Measurements from ENCODE around the gene CBARP. TPM values are rescaled to one million over a fixed set of nuclear protein-coding genes. Genes with fewer than 3 reads are reported as not detected.
A peak's percentile ranks its signal among the peaks of the same experiment; 100 is the strongest.

CBARP gene
- total RNA-seq, 1 donor from 2014 or later: 1.1 TPM

DNA sequence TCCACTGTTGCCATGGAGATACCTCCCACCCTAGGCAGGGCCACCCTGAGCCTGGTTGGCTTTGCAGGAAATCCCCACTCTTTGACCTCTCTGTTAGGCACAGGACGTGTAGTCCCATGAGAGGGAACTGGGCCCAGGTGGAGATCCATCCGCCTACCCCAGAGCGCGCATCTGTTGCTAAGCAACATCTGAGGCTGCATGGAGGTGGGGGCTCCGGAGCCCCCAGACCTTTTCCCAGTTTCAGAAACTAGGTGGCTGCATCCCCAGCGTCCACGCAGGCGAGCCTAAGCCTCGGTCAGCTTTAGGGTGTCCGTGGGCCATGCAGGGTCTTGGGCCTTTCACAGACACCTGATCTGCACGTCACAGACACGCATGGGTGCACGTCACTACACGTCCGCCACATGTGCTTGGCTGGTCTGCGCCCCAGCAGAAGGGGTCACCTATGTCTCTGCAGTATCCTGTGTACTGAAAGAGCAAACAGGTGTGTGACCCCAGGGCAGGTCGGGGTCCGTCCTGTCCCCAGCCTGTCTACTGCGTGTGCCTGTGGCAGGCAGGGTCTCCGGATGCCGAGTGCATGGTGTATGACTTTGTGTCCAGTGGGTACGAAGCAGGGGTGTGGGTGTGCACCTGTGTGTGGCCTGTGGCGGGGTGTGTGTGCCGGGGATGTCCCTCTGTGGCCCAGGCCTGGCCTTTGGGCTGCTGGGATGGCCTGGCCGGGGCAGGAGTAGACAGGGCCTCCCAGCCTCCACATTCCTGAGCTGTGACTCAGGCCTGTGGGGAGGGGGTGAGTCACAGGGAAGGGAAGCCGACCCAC lies 27.2 kb upstream of the CBARP start:
- DNase-seq (ENCODE audit: low spot score): no peak

DNA sequence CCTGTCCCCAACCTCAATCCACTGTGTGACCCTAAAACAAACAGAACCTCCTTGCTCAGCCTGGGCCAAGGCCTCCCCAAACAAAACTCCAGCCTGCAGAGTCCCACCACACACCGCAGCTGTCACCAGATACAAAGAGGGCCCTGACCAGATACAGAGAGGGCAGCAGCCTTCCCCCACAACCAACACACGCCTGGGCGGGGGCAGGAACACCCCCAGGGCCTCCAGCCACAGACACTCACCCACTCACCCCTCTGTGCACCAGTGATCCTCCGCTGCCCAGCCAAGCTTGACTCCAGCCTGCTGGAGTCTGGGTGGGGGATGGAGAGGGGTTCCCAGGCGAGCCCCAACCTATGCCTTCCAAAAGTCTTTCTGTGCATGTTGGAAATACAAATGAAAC lies 25.4 kb upstream of the CBARP start:
- DNase-seq (ENCODE audit: low spot score): no peak

DNA sequence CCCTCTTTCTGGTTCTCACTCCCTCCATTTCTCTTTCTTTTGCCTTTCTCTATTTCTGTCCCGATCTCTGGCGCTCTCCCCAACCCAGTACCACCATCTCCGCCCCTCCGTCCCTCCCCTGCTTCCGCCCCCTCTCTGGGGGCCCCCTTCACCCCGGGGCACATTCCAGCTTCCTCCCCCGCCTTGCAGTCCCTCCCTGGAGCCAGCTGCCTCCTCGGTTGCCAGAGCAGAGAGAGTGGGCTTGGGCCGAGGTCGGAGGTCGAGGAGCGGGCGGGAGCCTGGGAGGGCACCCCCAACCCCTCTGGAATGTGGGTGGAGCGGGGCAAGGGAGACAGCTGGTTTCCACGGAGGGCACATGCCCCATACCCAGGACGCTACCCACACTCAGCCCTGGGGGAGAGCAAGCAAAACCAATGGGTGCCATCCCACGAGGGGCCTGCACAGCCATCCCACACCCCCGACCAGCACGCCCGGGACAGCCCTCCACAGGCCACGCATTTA lies 24.9 kb upstream of the CBARP start:
- no peak for DNase-seq (ENCODE audit: low spot score)

DNA sequence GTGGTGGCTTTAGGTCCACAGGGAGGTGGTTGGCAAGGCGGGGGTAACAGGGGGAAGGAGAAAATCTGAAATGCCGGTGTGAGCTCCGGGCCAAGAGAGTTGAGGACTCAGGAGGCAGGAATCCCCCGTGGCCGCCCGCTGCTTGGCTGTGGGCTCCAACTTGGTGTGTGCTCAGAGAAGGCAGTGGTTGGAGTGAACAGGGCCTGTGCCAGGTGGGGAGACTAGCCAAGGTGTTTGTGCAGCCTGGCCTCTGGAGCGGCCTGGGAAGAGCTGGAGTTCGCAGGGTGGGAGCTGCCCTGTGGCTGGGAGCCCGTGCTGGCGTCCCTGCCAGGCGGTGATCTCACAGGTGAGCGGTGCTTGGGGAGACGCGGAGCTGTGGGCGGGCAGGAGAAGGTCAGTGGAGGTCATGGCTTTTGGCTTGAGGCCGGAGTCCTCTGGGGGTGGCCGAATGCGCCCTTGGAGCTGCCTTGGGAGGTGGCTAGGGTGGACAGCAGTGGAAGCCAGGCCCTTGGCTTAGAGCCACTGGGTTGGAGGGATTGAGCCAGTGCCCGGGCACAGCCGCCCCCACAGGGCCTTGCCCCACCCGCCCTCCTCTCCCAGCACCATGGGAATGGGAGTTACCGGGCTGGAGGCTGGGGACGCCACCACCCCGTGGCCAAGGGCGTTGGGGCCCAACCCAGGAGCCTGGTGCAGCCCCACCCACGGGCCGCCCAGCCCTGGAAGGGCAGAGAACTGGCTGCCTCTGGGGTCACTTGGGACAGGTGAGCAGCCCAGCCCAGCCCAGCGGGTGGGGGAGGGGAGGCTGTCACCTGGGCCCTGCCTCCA lies 24.2 kb upstream of the CBARP start:
- peak; percentile 78 for DNase-seq (ENCODE audit: low spot score)

DNA sequence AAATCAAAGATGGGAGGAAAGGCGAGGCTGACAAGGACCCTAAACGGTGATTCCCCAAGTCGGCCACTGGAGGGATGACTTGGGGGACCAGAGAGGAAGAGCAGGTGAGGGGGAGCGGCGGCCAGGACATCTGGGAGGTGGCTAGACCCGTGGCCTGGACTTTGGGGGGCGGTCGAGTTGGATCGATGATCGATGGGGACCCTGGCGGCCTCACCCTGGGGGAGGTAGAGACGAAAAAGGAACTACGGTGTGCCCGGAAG lies 23.7 kb upstream of the CBARP start:
- no peak for DNase-seq (ENCODE audit: low spot score)

DNA sequence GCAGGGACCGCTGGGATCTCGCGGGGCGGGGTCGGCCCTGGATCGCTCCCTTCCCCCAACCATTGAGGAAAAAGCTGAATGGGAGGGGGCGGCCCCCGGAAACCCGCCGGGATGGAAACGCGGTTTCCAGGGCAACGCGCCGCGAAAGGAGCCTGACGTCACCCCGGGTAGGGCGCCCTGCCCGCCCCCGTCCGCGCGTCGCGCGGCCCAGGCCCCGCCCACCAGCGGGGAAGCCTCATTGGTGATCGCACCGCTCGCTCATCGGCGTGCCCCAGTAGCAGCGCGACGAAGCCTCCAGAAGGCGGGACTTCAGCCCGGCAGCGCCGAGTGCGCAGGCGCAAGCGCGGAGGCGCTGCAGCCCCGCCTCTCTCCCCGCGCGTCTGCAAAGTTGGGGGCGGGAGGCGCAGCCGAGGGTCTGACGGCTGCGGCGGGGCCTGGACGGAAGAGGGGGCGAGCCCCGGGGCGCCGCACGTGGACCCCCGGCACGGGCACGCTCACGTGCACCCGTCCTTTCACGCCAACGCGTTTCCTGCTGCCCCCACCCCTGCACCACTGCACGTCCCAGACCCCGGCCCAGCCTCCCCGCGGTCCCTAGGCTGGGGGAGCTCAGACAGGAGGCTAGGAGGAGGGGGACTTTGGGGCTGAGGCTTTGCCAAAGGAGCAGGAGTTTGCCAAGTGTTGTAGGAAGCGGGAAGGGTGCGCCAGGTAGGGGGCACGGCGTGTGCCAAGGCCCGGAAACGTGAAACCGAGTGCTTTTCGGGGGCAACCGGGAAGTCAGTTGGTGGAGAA lies 23.1 kb upstream of the CBARP start:
- peak; percentile 97 for DNase-seq (ENCODE audit: low spot score)

DNA sequence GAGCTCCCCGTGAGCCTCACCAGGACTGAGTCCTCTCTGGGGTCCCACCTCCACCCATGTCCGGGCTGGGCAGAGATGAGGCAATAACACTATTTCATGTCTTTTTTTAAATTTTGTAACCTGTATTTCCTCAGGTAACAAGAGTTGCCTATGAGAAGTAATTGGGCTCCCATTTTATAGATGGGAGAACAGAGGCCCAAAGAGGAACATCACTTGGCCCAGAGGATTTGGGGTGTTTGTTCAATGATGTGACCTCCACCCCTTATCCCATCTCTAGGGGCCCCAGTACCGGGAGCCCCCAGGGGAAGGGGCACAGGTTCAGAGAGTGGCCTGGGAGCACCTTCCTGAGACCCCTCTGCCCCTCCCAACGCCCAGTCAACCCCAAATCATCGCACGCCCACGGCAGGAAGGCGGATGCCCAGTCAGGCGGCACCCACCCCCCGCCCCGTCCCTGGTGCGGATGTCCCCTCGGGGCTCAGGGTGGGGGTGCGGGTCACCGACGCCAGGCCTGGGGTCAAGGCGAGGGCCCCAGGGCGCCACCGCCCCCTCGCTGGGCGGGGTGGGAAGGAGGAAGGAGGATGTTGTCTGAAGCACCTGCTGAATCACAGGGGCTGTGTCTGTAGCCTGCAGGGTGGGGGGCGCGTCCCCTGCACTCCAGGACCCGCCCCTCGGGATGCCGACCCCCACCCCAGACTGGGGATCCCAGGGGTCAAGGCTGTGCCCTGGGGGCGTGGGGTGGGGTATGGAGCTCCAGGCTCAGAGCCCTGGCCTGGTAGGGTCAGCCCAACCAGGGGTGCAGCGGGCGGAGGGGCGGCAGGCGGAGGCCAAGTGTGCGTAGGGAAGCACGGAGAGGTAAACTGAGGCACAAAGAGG lies 22.3 kb upstream of the CBARP start:
- no peak for DNase-seq (ENCODE audit: low spot score)

DNA sequence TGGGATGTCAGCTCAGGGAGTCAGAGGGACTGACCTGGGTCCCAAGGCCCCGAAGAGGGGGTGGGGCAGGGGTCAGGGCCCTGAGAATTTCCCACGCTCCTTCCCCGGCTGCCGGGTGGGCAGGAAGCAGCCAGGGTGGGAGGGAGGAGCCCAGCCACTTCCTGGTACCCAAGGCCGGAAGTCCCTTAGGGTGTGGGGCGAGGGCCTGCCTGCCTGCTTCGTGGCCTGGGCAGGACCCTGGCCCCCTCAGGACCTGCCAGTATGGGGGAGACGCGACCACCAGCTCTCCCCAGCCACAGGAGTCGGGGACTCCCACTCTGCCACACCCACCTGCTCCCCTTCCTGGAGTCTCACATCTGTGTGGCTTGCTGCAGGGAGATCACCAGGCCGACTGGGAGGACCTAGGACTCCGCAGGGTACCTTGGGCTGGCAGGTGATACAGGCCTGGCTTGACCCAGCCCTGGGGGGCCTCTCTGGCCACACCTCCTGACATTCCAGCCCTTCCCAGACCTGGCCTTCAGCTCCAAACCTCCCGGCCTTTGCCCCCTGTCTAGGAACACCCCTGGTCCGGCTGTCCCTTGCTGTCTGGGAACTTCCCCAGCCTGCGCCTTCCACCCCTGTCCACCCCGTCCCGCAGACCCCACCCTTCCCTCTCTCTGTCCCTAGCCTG lies 21.5 kb upstream of the CBARP start:
- DNase-seq (ENCODE audit: low spot score): no peak

DNA sequence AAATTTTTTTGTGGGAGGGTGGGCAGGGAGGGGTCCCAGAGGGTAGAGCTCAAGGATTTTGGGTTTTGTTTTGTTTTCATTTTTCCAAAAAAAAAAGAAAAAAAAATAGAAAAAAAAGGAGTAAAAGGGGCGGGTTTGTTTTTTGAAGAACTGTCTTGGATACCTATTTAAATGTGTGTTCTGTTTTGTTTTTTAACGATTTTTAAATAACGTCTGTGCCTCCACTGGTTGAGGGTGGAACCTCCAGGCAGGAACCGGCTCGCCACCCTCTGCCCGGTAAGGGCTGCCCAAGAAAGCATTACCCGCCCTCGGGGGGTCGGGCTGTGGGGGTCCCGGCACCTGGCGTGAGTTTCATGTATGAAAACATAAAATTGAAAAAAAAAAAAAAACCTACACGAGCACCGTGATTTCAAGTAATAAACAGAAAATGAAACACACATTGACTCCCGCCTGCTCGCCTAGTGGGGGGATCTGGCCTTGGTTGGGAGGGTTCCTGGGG lies 21.0 kb upstream of the CBARP start:
- DNase-seq (ENCODE audit: low spot score): no peak

DNA sequence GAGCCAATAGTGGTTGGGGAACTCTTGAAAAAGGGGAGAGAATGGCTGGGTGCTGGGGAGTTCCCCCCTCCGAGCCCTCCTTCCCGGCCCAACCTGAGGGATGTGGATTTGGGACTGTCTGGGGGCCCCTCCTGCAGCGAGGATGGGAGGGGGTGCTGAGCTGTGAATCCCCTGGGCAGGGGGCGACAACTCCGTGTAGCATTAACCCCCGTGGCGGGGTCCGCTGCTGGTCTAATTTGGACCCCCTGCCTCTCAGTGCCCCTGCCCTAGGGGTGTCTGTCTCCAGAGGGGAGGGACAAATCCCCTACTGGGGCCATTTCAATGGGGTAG lies 20.3 kb upstream of the CBARP start:
- DNase-seq (ENCODE audit: low spot score): no peak

DNA sequence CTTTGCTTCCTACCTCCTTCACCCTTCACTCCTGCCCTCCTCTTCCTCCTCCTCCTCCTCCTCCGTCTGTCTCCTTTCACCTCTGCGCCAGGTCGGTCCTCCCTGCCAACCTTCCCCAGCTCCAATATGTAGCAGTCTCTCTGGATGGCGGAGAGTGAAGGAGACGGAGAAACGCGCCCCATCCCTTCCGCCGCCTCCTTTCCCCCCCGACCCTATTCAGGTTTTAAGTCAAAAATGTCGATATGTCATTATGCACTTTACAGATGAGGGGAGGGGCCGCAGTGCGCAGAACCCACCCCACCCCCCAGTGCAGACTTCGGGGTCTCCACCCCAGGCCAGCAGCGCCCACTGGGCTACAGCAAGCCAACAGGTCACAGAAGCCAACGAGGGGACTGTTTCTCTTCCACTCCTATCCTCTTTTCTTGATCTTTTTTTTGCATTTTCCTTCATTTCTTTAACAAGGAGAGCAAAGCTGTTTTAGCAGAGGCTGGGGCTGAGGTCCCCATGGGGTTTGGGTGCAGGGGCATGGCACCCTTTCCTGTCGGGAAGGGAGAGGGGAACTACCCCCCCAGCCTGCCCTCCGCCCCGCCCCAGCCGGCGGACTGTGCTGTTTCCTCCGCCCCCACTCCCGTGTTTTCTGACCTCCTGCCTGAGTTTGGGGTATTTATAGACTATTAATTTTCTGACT lies 19.8 kb upstream of the CBARP start:
- DNase-seq (ENCODE audit: low spot score): no peak

DNA sequence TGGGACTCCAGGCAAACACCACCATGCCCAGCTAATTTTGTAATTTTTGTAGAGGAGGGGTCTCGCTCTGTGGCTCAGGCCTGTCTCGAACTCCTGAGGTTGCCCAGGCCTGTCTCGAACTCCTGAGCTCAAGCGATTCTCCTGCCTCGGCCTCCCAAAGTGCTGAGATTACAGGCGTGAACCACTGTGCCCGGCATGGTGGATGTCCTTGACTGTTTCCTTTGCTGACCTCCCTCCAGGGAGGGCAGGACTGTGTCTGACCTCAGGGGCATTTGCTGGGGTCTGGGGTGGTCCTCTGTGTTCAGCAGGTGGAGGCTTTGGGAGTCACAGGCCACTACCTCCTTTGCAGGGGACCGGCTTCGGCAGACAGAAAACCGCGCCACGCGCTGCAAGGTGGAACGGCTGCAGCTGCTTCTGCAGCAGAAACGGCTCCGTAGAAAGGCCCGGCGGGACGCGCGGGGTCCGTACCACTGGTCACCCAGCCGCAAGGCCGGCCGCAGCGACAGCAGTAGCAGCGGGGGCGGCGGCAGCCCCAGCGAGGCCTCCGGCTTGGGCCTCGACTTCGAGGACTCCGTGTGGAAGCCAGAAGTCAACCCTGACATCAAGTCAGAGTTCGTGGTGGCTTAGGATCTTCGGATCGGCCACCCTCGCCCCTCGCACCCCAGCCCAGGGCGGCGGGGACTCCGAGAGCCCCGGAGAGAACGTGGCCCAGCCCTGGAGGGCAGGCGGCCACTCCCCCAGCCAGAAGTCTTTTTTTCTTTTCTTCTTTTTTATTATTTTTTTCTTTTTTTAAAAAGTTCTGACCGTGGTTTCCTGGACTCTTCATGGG lies 19.1 kb upstream of the CBARP start:
- no peak for DNase-seq (ENCODE audit: low spot score)

DNA sequence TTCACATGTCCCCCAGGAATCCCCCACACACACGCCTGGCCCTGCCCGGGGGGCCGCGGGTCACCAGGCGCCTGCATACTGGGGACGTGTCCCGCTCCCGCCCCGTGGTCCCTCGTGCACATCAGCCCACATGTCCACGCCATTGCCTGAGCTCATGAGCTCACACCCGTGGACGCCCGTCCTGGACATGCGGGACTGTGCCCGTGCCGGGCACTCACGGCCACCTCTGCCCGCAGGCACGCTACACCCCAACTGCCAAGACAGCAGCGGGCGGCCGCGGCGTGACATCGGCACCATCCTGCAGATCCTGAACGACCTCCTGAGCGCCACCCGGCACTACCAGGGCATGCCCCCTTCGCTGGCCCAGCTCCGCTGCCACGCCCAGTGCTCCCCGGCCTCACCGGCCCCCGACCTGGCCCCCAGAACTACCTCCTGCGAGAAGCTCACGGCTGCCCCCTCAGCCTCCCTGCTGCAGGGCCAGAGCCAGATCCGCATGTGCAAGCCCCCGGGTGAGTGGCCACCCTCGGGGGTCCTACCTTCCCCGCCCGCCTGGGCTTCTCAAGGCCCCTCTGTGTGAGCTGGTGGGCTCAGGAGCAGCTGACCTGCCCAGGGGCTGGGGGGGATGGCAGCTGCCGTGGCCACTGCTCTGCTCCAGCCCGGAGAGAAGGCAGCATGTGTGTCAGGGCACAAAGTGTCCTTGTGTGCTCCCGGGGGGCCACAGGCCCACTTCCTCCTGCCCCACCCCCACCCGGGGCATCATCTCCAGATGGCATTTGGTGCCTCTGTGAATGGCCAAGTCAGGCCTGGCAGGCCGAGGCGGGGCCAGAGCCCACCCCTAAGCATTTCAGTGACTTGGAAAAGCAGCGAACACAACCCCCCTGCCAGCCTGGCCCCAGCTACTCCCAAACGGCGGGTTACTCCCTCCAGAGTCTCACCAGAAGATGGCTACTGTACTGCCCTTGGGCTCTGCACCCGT lies 17.7 kb upstream of the CBARP start:
- DNase-seq (ENCODE audit: low spot score): no peak

DNA sequence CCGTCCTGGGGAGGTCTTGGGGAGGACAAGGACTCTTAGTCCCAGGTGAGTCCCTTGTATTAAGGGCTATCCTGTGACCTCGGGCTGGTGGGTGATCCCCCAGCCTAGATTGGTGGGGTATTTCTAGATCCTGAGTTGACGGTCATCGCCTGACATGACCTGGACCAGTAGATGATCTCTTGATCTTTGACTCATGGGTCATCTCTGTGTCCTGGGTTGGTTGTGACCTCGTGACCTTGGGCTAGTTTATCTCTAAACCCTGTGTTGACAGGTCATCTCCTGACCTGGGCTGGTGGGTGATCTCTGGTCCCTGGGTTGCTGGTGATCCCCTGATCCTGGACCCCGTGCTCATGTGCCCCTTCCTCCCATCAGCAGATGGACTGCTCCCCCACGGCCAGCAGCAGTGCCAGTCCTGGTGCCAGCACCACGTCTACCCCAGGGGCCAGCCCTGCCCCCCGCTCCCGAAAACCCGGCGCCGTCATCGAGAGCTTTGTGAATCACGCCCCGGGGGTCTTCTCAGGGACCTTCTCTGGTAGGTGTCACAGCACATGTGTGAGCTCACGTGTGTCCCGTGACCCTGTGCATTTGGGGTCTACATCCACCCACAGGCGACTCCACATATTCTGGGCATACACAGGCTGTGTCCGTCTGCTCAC lies 16.9 kb upstream of the CBARP start:
- DNase-seq (ENCODE audit: low spot score): no peak

DNA sequence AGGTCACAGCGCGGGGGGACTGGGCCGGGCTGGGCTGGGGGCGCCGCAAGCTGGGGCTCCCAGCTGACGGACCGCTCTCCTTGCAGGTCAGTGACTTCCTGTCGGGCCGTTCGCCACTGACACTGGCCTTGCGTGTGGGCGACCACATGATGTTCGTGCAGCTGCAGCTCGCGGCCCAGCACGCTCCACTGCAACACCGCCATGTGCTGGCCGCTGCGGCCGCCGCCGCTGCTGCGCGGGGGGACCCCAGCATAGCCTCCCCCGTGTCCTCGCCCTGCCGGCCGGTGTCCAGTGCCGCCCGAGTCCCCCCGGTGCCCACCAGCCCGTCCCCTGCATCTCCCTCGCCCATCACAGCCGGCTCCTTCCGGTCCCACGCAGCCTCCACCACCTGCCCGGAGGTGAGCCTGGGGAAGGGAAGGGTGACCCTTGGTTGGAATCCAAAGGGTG lies 16.3 kb upstream of the CBARP start:
- DNase-seq (ENCODE audit: low spot score): no peak

DNA sequence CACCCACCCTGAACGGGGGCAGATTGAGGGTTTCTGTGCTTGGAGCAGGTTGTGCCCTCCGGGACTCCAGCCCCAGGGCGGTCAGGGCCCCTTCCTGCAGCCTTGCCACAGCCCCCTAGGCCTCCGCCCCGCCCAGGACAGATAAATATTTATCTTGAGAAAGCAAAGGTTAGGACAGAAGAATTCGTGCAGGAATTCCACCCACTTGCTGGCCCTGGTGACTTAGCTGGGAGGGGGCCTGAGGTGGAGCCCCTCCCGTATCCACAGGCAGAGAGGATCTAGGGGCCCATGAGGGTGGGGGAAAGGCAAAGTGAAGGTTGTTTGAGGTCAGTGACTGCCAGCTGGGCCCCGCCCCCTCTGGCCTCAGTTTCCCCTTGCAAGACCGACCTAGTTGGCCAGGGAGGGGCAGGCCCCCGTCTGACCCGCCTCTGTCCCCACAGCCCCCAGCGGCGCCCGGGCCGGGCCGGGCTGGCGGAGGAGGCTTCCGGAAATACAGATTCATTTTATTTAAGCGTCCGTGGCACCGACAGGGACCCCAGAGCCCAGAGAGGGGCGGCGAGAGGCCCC lies 15.8 kb upstream of the CBARP start:
- DNase-seq (ENCODE audit: low spot score): no peak

Measured in mucosa of gallbladder (tissue), 1 donor.